CD8-positive, alpha-beta memory T cell (primary cell): Measurements from ENCODE around the gene PIGS. TPM values are rescaled to one million over a fixed set of nuclear protein-coding genes. Genes with fewer than 3 reads are reported as not detected.

Source experiments
- CTCF ChIA-PET: fragments of 350-600 bp; sonication (Branson Sonifier 250); formaldehyde crosslinking; loops from one replicate; lab custom pipeline; 2021; ENCODE audit warnings: antibody characterized with exemption; lab: Charles Lee
- POLR2A ChIA-PET: fragments of 350-600 bp; sonication (Branson Sonifier 250); formaldehyde crosslinking; loops from one replicate; lab custom pipeline; 2021; ENCODE audit warnings: antibody characterized with exemption; lab: Charles Lee
- DNase-seq, 5 donors: peaks; one replicate each; pipeline versions ENCODE4 v3.0.0 to v3.0.0-alpha.2; 2020 to 2022; ENCODE audit warnings: mixed read lengths in 1 of 5
- H3K27ac ChIP-seq: one replicate; pipeline ENCODE4 v1.7.0; 2013; ENCODE audit warnings: low read depth, mild to moderate bottlenecking, low read length, moderate library complexity
- H3K27me3 ChIP-seq: 2 replicates; pipeline ENCODE4 v1.7.0; 2013; ENCODE audit warnings: low read length, mild to moderate bottlenecking; ENCODE audit not compliant: insufficient read depth, poor library complexity, severe bottlenecking
- H3K36me3 ChIP-seq: 2 replicates; pipeline ENCODE4 v1.7.0; 2013; ENCODE audit warnings: mild to moderate bottlenecking, low read length, moderate library complexity; ENCODE audit not compliant: insufficient read depth
- H3K4me1 ChIP-seq: 2 replicates; pipeline ENCODE4 v1.7.0; 2013; ENCODE audit warnings: mild to moderate bottlenecking, low read length, moderate library complexity; ENCODE audit not compliant: insufficient read depth
- H3K4me3 ChIP-seq: 2 replicates; pipeline ENCODE4 v1.7.0; 2013; ENCODE audit warnings: mild to moderate bottlenecking, low read length
- H3K9me3 ChIP-seq: 2 replicates; pipeline ENCODE4 v1.7.0; 2013; ENCODE audit warnings: mild to moderate bottlenecking, low read length
- H3K27ac Mint-ChIP-seq, 8 donors: one replicate each; pipeline ENCODE4 v1.8.0; 2020 to 2021; ENCODE audit warnings: mixed read lengths in 8 of 8, mild to moderate bottlenecking in 6 of 8, inconsistent platforms in 3 of 8, moderate library complexity in 3 of 8
- H3K27me3 Mint-ChIP-seq, 2 donors: one replicate each; pipeline ENCODE4 v1.8.0; 2020 to 2021; ENCODE audit warnings: mixed read lengths in 2 of 2, mild to moderate bottlenecking in 1 of 2, moderate library complexity in 1 of 2
- H3K36me3 Mint-ChIP-seq, 3 donors: one replicate each; pipeline ENCODE4 v1.8.0; 2020 to 2021; ENCODE audit warnings: mixed read lengths in 3 of 3, inconsistent platforms in 1 of 3, mild to moderate bottlenecking in 1 of 3
- H3K4me1 Mint-ChIP-seq, 3 donors: one replicate each; pipeline ENCODE4 v1.8.0; 2020 to 2021; ENCODE audit warnings: mixed read lengths in 3 of 3, inconsistent platforms in 1 of 3, mild to moderate bottlenecking in 1 of 3
- H3K4me3 Mint-ChIP-seq, 7 donors: one replicate each; pipeline ENCODE4 v1.8.0; 2020 to 2021; ENCODE audit warnings: mixed read lengths in 7 of 7, mild to moderate bottlenecking in 6 of 7, moderate library complexity in 4 of 7, inconsistent platforms in 2 of 7
- H3K9me3 Mint-ChIP-seq, 5 donors: one replicate each; pipeline ENCODE4 v1.8.0; 2020 to 2022; ENCODE audit warnings: mixed read lengths in 5 of 5, mild to moderate bottlenecking in 3 of 5, moderate library complexity in 2 of 5, inconsistent platforms in 1 of 5
- polyA plus RNA-seq: library from polyadenylated mRNA; unstranded; fragments of 300-500 nt; fragmentation: Illumina TruSeq; gene quantifications from one replicate; pipeline ENCODE4 v1.2.3, GENCODE V29; 2021
- total RNA-seq, 2 experiments: library from RNA; stranded (reverse); gene quantifications; one replicate each; pipeline ENCODE4 v1.2.3, GENCODE V29; 2021

PIGS gene
- total and polyA plus RNA-seq, 3 experiments from 2014 or later: 48.7 to 61.0 (median 50.0) TPM

GRCh38 chr17:28553000-28553505, 18.3 kb downstream of the PIGS start:
- H3K27me3 Mint-ChIP-seq: no peaks in the 10 kb centered on the region
- DNase-seq: no peak
- no peaks in the 10 kb centered on the region for H3K9me3 Mint-ChIP-seq
- Histone ChIP-seq H3K4me3 (no peak overlapping the region), H3K4me1 (peaks cover 39% of the 10 kb centered on the region), H3K27me3 (no peaks in the 10 kb centered on the region), H3K9me3 (no peaks in the 10 kb centered on the region), H3K27ac (no peak overlapping the region), H3K36me3 (peaks cover 39% of the 10 kb centered on the region)
- CTCF ChIA-PET: interaction anchor here (3.4 kb wide), 1 partner anchor 18 kb away, joined by 13 read pairs; the partner anchor contains the start of gene PIGS
- peaks cover 46 to 48% (median 46%) of the 10 kb centered on the region in 3 donors for H3K4me1 Mint-ChIP-seq
- H3K27ac Mint-ChIP-seq: peak overlapping the region; percentile 53 to 95 (median 87)
- H3K4me3 Mint-ChIP-seq: peak overlapping the region; percentile 84 to 93 (median 89)
- POLR2A ChIA-PET: interaction anchor here (0.6 kb wide), 1 partner anchor 47 kb away, joined by 4 read pairs; no protein-coding TSS in a partner anchor
- H3K36me3 Mint-ChIP-seq: peaks cover 7 to 54% (median 30%) of the 10 kb centered on the region in 3 donors

GRCh38 chr17:28552176-28552999, 18.9 kb downstream of the PIGS start, which contains the start of gene UNC119:
TSS of gene UNC119 (minus strand) at chr17:28552624. CDS start at chr17:28552557, 67 bp downstream.
- peaks cover 47 to 54% (median 51%) of the 10 kb centered on the region in 3 donors for H3K4me1 Mint-ChIP-seq
- Histone ChIP-seq H3K27me3 (no peaks in the 10 kb centered on the region), H3K27ac (peak within 1 kb of the TSS; percentile 36), H3K4me1 (peaks cover 44% of the 10 kb centered on the region), H3K4me3 (peak within 1 kb of the TSS; percentile 54), H3K9me3 (no peaks in the 10 kb centered on the region), H3K36me3 (peaks cover 34% of the 10 kb centered on the region)
- H3K27ac Mint-ChIP-seq: peak within 1 kb of the TSS; percentile 87 to 98 (median 94)
- ChIA-PET POLR2A (interaction anchor here (0.6 kb wide), 1 partner anchor 48 kb away, joined by 4 read pairs; no protein-coding TSS in a partner anchor), CTCF (interaction anchor here (0.9 to 3.4 kb wide), 2 partner anchors 19 to 593 kb away, joined by 3 to 13 read pairs; partner anchors contain the start of gene PIGS)
- DNase-seq: peak; percentile 72 to 82 (median 75)
- H3K4me3 Mint-ChIP-seq: peak within 1 kb of the TSS; percentile 88 to 94 (median 92)
- H3K27me3 Mint-ChIP-seq: no peaks in the 10 kb centered on the region
- peaks cover 7 to 51% (median 26%) of the 10 kb centered on the region in 3 donors for H3K36me3 Mint-ChIP-seq
- no peaks in the 10 kb centered on the region for H3K9me3 Mint-ChIP-seq

GRCh38 chr17:28551421-28552175, 19.7 kb downstream of the PIGS start:
- H3K27me3 ChIP-seq: no peaks in the 10 kb centered on the region
- peaks cover 47 to 54% (median 51%) of the 10 kb centered on the region in 3 donors for H3K4me1 Mint-ChIP-seq
- H3K27ac Mint-ChIP-seq: peak overlapping the region; percentile 79 to 98 (median 92)
- no peaks in the 10 kb centered on the region for H3K9me3 ChIP-seq
- peaks cover 44% of the 10 kb centered on the region for H3K4me1 ChIP-seq
- peaks cover 26% of the 10 kb centered on the region for H3K36me3 ChIP-seq
- peak overlapping the region; percentile 79 to 94 (median 88) for H3K4me3 Mint-ChIP-seq
- no peak for DNase-seq
- H3K4me3 ChIP-seq: peak overlapping the region; percentile 54
- H3K27me3 Mint-ChIP-seq: no peaks in the 10 kb centered on the region
- ChIA-PET CTCF (interaction anchor here (0.9 to 3.4 kb wide), 3 partner anchors 17 to 594 kb away, joined by 3 to 13 read pairs (median 4); partner anchors contain the start of gene PIGS), POLR2A (interaction anchor here (1.2 kb wide), 1 partner anchor 48 kb away, joined by 5 read pairs; no protein-coding TSS in a partner anchor)
- peaks cover 3 to 47% (median 20%) of the 10 kb centered on the region in 3 donors for H3K36me3 Mint-ChIP-seq
- peak overlapping the region; percentile 36 for H3K27ac ChIP-seq
- H3K9me3 Mint-ChIP-seq: no peaks in the 10 kb centered on the region

GRCh38 chr17:28550858-28551257, 20.5 kb downstream of the PIGS start:
- no peak for DNase-seq
- peak overlapping the region; percentile 2 to 98 (median 91) for H3K27ac Mint-ChIP-seq
- peaks cover 47 to 54% (median 51%) of the 10 kb centered on the region in 3 donors for H3K4me1 Mint-ChIP-seq
- H3K27me3 ChIP-seq: no peaks in the 10 kb centered on the region
- no peak overlapping the region for H3K4me3 ChIP-seq
- peaks cover 44% of the 10 kb centered on the region for H3K4me1 ChIP-seq
- H3K36me3 ChIP-seq: peaks cover 19% of the 10 kb centered on the region
- H3K9me3 Mint-ChIP-seq: no peaks in the 10 kb centered on the region
- no peak overlapping the region for H3K27ac ChIP-seq
- no peaks in the 10 kb centered on the region for H3K9me3 ChIP-seq
- ChIA-PET POLR2A (interaction anchor here (0.8 to 1.2 kb wide), 2 partner anchors 26 to 49 kb away, joined by 3 to 5 read pairs; partner anchors contain the start of gene ALDOC), CTCF (interaction anchor here (1.1 to 3.4 kb wide), 2 partner anchors 18 to 21 kb away, joined by 4 to 13 read pairs; partner anchors contain the start of gene PIGS)
- H3K27me3 Mint-ChIP-seq: no peaks in the 10 kb centered on the region
- peak overlapping the region; percentile 58 to 94 (median 88) for H3K4me3 Mint-ChIP-seq
- H3K36me3 Mint-ChIP-seq: peaks cover 3 to 42% (median 13%) of the 10 kb centered on the region in 3 donors

GRCh38 chr17:28549236-28550132, 21.8 kb downstream of the PIGS start:
- H3K9me3 Mint-ChIP-seq: no peaks in the 10 kb centered on the region
- CTCF ChIA-PET: interaction anchor here (0.8 to 2.2 kb wide), 2 partner anchors 12 to 21 kb away, joined by 4 to 6 read pairs; no protein-coding TSS in a partner anchor
- peak overlapping the region; percentile 87 to 98 (median 94) for H3K27ac Mint-ChIP-seq
- Histone ChIP-seq H3K4me3 (no peak overlapping the region), H3K27ac (peak overlapping the region; percentile 58), H3K27me3 (no peaks in the 10 kb centered on the region), H3K9me3 (no peaks in the 10 kb centered on the region), H3K4me1 (peaks cover 44% of the 10 kb centered on the region), H3K36me3 (peaks cover 10% of the 10 kb centered on the region)
- H3K27me3 Mint-ChIP-seq: no peaks in the 10 kb centered on the region
- DNase-seq: peak; percentile 45 to 77 (median 58)
- peak overlapping the region in 4 of 7 donors; percentile 27 to 76 (median 47) for H3K4me3 Mint-ChIP-seq
- peaks cover 3 to 32% (median 10%) of the 10 kb centered on the region in 3 donors for H3K36me3 Mint-ChIP-seq
- H3K4me1 Mint-ChIP-seq: peaks cover 47 to 54% (median 51%) of the 10 kb centered on the region in 3 donors
- POLR2A ChIA-PET: interaction anchor here (1.3 kb wide), 1 partner anchor 50 kb away, joined by 4 read pairs; no protein-coding TSS in a partner anchor

- CTCF ChIA-PET: interaction anchor here (0.8 to 2.2 kb wide), 2 partner anchors 11 to 22 kb away, joined by 4 to 6 read pairs; no protein-coding TSS in a partner anchor
- peaks cover 44% of the 10 kb centered on the region for H3K4me1 ChIP-seq
- POLR2A ChIA-PET: no interaction called here
These were observed 22.8 kb downstream of the PIGS start for GRCh38 chr17:28548417-28549130.

More at GRCh38 chr17:28548417-28549130, 22.8 kb downstream of the PIGS start:
- H3K27ac Mint-ChIP-seq: peak overlapping the region; percentile 87 to 98 (median 94)
- H3K9me3 ChIP-seq: no peaks in the 10 kb centered on the region
- DNase-seq: no peak
- no peaks in the 10 kb centered on the region for H3K27me3 Mint-ChIP-seq
- peaks cover 0 to 23% (median 4%) of the 10 kb centered on the region in 3 donors for H3K36me3 Mint-ChIP-seq
- H3K4me3 Mint-ChIP-seq: peak overlapping the region in 4 of 7 donors; percentile 32 to 44 (median 38)
- no peaks in the 10 kb centered on the region for H3K27me3 ChIP-seq
- H3K27ac ChIP-seq: peak overlapping the region; percentile 58
- H3K4me3 ChIP-seq: no peak overlapping the region
- H3K4me1 Mint-ChIP-seq: peaks cover 47 to 54% (median 51%) of the 10 kb centered on the region in 3 donors
- peaks cover under 1% of the 10 kb centered on the region for H3K36me3 ChIP-seq
- H3K9me3 Mint-ChIP-seq: no peaks in the 10 kb centered on the region
